ENCODE data around the gene TJP1. TPM values are rescaled to one million over a fixed set of nuclear protein-coding genes. Genes with fewer than 3 reads are reported as not detected.

TJP1 gene
- total and polyA plus RNA-seq, 2 of the 8 experiments (the other 6 are each of a cell fraction or from before 2014, with no cell fraction given) = 46.3 to 138 TPM

- Histone ChIP-seq H3K4me2 (ENCODE audit: insufficient read depth in 1 of 2, low read depth in 2 of 2, low read length in 2 of 2) (no peak overlapping the region), H2AFZ (ENCODE audit: low read length) (no peak overlapping the region), H3K14ac (ENCODE audit: insufficient read length) (no peak overlapping the region), H2BK12ac (ENCODE audit: low read depth, low read length) (no peak overlapping the region), H2BK5ac (ENCODE audit: low read depth, low read length) (no peak overlapping the region), H3K79me2 (ENCODE audit: control insufficient read depth in 1 of 2, insufficient read depth in 2 of 2, low read length in 2 of 2) (peaks cover 16 to 100% of the 10 kb centered on the region in 2 experiments), H2BK120ac (replicated peaks; ENCODE audit: low read depth, low read length) (no peak overlapping the region), H4K8ac (ENCODE audit: extremely low read depth, insufficient read depth, low read length) (no peak overlapping the region), H3K27ac (ENCODE audit: low read depth, low read length) (no peak overlapping the region), H3K23me2 (ENCODE audit: low read depth, low read length) (no peaks in the 10 kb centered on the region), H3K79me1 (ENCODE audit: low read depth, low read length) (no peaks in the 10 kb centered on the region), H3K4ac (replicated peaks; ENCODE audit: insufficient read length, low read depth, low read length) (no peak overlapping the region), H4K20me1 (replicated peaks in 1 of 2; ENCODE audit: control insufficient read depth in 1 of 2, insufficient read depth in 2 of 2, low read length in 2 of 2) (peaks cover 7 to 10% of the 10 kb centered on the region in 2 experiments), H3K27me3 (replicated peaks in 1 of 4; ENCODE audit: control insufficient read depth in 3 of 4, extremely low read depth in 1 of 4, insufficient read depth in 3 of 4, low read length in 3 of 4) (no peaks in the 10 kb centered on the region), H3K18ac (ENCODE audit: extremely low read depth, low read length) (no peak overlapping the region), H2BK15ac (ENCODE audit: low read length) (no peak overlapping the region), H3K36me3 (ENCODE audit: control insufficient read depth in 2 of 4, insufficient read depth in 4 of 4, low read length in 3 of 4) (no peaks in the 10 kb centered on the region), H4K5ac (ENCODE audit: insufficient read length, low read depth, low read length) (no peak overlapping the region), H3K9ac (replicated peaks in 1 of 4; ENCODE audit: extremely low read depth in 1 of 4, low read depth in 3 of 4, low read length in 3 of 4) (no peak overlapping the region), H2BK20ac (ENCODE audit: low read length) (no peak overlapping the region), H3K56ac (replicated peaks; ENCODE audit: insufficient read length, low read depth, low read length) (no peak overlapping the region), H3K4me1 (replicated peaks in 1 of 4; ENCODE audit: control insufficient read depth in 3 of 4, insufficient read depth in 4 of 4, low read length in 3 of 4) (peaks cover 0 to 10% (median 3%) of the 10 kb centered on the region in 4 experiments; a peak in 5 of 7 replicates), H4K91ac (replicated peaks; ENCODE audit: insufficient read length, low read length) (no peak overlapping the region), H2AK5ac (ENCODE audit: low read depth, low read length) (no peak overlapping the region), H3K9me3 (ENCODE audit: insufficient read depth in 2 of 2, low read depth in 1 of 2, low read length in 1 of 2) (no peaks in the 10 kb centered on the region), H3K23ac (ENCODE audit: insufficient read length) (no peak overlapping the region), H3K4me3 (ENCODE audit: extremely low read depth in 1 of 4, insufficient read depth in 2 of 4, low read depth in 3 of 4, low read length in 4 of 4) (no peak overlapping the region)
- no peak for TF ChIP-seq SP1 (IDR thresholded peaks at IDR 0.05; ENCODE audit: low read depth, low read length)
- ChIA-PET POLR2A (ENCODE audit: partially characterized antibody) (interaction anchor here (1.1 kb wide), 2 partner anchors 8 to 9 kb away, joined by 3 read pairs; no protein-coding TSS in a partner anchor), CTCF (ENCODE audit: partially characterized antibody) (interaction anchor here (1.2 to 1.9 kb wide), 2 partner anchors 110 to 126 kb away, joined by 3 to 12 read pairs; no protein-coding TSS in a partner anchor)
- DNase-seq (ENCODE audit: low read depth in 1 of 2, low spot score in 2 of 2) (no peak), FAIRE-seq (no peak)
- WGBS, 2 experiments (ENCODE audit: extremely low coverage in 1 of 2, insufficient coverage in 1 of 2, insufficient read length in 1 of 2, insufficient replicate concordance in 2 of 2, low coverage in 1 of 2, low lambda C conversion rate in 2 of 2, missing lambda C conversion rate in 1 of 2) = 76% methylated on average over 3 of the region's 3 CpGs; no CpG with 5 or more reads in 1 of the 2 experiments
These were observed 7.1 kb downstream of the TJP1 start for GRCh38 chr15:29815000-29815710.
